Measurements from ENCODE around the gene ACKR2. TPM values are rescaled to one million over a fixed set of nuclear protein-coding genes. Genes with fewer than 3 reads are reported as not detected.

Gene ACKR2
- total RNA-seq, 3 donors from 2014 or later (not counting 1 experiment from before 2014, with no cell fraction given) = 0.56 to 0.95 (median 0.72) TPM

DNA sequence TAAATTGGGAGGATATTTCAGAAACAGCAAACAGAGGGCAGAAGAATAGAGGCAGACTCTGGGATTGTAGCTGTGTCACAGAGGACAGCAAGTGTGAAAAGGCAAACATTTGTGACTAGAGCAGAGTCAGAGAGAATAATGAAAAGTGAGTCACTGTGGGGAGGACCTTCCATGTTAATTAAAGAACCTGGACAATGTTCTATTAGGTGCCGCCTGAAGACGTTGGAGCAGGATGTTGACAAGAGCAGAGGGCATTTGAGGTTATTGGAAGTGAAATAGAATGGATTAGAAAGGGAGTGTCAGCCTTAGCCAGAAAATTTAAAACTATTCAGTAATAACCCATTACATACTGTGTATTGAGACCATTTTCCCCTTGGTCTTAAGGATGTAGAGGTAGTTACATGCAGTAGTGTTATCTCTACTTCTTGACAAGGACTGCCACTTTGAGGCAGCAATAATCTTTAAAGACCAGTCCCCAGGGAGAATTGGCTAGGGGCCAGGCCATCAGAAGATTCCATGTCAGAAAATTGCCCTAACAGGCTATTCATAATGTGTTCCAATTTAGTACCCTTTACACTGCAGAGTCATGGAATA is 5.8 kb downstream of the ACKR2 start:
- ATAC-seq = no peak
- TF ChIP-seq CTCF (IDR thresholded peaks at IDR 0.05) = no peak

GRCh38 chr3:42815826-42816225 is 6.6 kb downstream of the ACKR2 start:
- Mint-ChIP-seq H3K27me3 (ENCODE audit: low read depth in 2 of 2) (peaks cover 3 to 9% of the 10 kb centered on the region in 2 donors), H3K4me1 (no peaks in the 10 kb centered on the region), H3K27ac (no peak overlapping the region), H3K4me3 (no peak overlapping the region), H3K36me3 (no peaks in the 10 kb centered on the region), H3K9me3 (no peaks in the 10 kb centered on the region)
- no peak for TF ChIP-seq CTCF (IDR thresholded peaks at IDR 0.05)
- no CpG with 5 or more reads among the region's 2 CpGs for WGBS (ENCODE audit: insufficient coverage)
- Histone ChIP-seq H3K9me3 (ENCODE audit: control insufficient read depth, insufficient read depth, low read length) (no peaks in the 10 kb centered on the region), H3K27ac (ENCODE audit: low read length) (no peak overlapping the region), H3K27me3 (ENCODE audit: control insufficient read depth, insufficient read depth, low read length) (no peaks in the 10 kb centered on the region), H3K4me1 (ENCODE audit: control insufficient read depth, insufficient read depth, low read length) (no peaks in the 10 kb centered on the region), H3K36me3 (ENCODE audit: control insufficient read depth, insufficient read depth, low read length) (no peaks in the 10 kb centered on the region), H3K4me3 (ENCODE audit: low read length) (no peak overlapping the region)
- intact Hi-C loops (cut with micrococcal nuclease) = no loop called here
- ATAC-seq (no peak), DNase-seq (no peak)

More for the DNA sequence above, 5.8 kb downstream of the ACKR2 start:
- H3K4me1 ChIP-seq (ENCODE audit: control insufficient read depth, insufficient read depth, low read length) = no peaks in the 10 kb centered on the region
- no peak overlapping the region for H3K4me3 ChIP-seq (ENCODE audit: low read length)
- intact Hi-C loops (cut with micrococcal nuclease) = no loop called here
- H3K27me3 ChIP-seq (ENCODE audit: control insufficient read depth, insufficient read depth, low read length) = no peaks in the 10 kb centered on the region
- DNase-seq = no peak
- Mint-ChIP-seq H3K27me3 (ENCODE audit: low read depth in 2 of 2) (peaks cover 9 to 11% of the 10 kb centered on the region in 2 donors), H3K27ac (no peak overlapping the region), H3K4me3 (no peak overlapping the region), H3K9me3 (no peaks in the 10 kb centered on the region), H3K4me1 (no peaks in the 10 kb centered on the region), H3K36me3 (no peaks in the 10 kb centered on the region)
- H3K36me3 ChIP-seq (ENCODE audit: control insufficient read depth, insufficient read depth, low read length) = no peaks in the 10 kb centered on the region
- no peak overlapping the region for H3K27ac ChIP-seq (ENCODE audit: low read length)
- 90% methylated on average over 2 of the region's 2 CpGs for WGBS (ENCODE audit: insufficient coverage)
- H3K9me3 ChIP-seq (ENCODE audit: control insufficient read depth, insufficient read depth, low read length) = no peaks in the 10 kb centered on the region

DNA sequence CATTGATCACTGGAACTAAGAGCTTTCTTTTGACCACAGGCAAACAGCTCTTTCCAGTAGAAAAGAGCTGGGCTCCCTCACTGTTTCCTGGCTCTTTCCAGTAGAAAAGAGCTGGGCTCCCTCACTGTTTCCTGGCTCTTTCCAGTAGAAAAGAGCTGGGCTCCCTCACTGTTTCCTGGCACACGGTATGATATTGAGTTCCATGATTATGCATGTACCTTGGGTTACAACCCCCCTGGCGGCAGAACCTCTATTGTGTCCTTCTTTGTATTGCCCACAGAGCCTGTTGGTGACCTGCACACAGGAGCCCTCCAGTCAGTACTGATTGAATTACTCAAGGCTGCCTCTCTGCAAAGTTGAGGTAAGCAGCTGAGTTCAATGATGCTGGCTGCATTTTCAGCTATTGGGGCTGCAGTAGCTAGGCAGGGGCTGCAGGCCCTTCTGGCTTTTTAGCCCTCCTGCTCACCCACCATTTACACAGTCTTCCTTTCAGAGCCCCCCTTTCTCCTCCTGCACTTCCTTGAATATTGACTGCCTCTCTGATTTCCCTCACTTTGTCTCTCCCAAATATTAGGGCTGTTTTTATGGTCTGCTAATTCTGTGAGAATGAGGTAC is 10.2 kb downstream of the ACKR2 start:
- intact Hi-C loops (cut with micrococcal nuclease) = no loop called here
- H3K27me3 Mint-ChIP-seq (ENCODE audit: low read depth in 2 of 2) = peaks cover 0 to 13% of the 10 kb centered on the region in 2 donors
- H3K27me3 ChIP-seq (ENCODE audit: control insufficient read depth, insufficient read depth, low read length) = no peaks in the 10 kb centered on the region
- H3K36me3 ChIP-seq (ENCODE audit: control insufficient read depth, insufficient read depth, low read length) = no peaks in the 10 kb centered on the region
- no peak overlapping the region for H3K27ac ChIP-seq (ENCODE audit: low read length)
- no peak overlapping the region for H3K4me3 ChIP-seq (ENCODE audit: low read length)
- H3K36me3 Mint-ChIP-seq = no peaks in the 10 kb centered on the region
- H3K9me3 Mint-ChIP-seq = no peaks in the 10 kb centered on the region
- no peaks in the 10 kb centered on the region for H3K4me1 ChIP-seq (ENCODE audit: control insufficient read depth, insufficient read depth, low read length)
- ATAC-seq (no peak), DNase-seq (no peak)
- 94% methylated on average over 2 of the region's 2 CpGs for WGBS (ENCODE audit: insufficient coverage)
- H3K4me3 Mint-ChIP-seq = no peak overlapping the region
- no peak overlapping the region for H3K27ac Mint-ChIP-seq
- no peak for TF ChIP-seq CTCF (IDR thresholded peaks at IDR 0.05)
- H3K9me3 ChIP-seq (ENCODE audit: control insufficient read depth, insufficient read depth, low read length) = no peaks in the 10 kb centered on the region
- H3K4me1 Mint-ChIP-seq = no peaks in the 10 kb centered on the region

DNA sequence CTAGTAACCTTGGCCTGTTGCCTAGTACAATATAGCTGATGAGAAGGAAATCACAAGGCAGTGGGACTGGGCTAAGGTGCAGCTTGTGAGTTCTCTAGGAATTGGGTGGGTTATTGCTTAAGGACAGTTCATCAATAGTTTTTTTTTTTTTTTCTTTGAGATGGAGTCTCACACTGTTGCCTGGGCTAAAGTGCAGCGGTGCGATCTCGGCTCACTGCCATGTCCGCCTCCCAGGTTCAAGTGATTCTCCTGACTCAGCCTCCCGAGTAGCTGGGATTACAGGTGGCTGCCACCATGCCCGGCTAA is 11.5 kb downstream of the ACKR2 start:
- no peak overlapping the region for H3K27ac ChIP-seq (ENCODE audit: low read length)
- Mint-ChIP-seq H3K4me3 (no peak overlapping the region), H3K27me3 (ENCODE audit: low read depth in 2 of 2) (peaks cover 0 to 13% of the 10 kb centered on the region in 2 donors), H3K9me3 (no peaks in the 10 kb centered on the region), H3K36me3 (no peaks in the 10 kb centered on the region), H3K27ac (no peak overlapping the region), H3K4me1 (no peaks in the 10 kb centered on the region)
- no peak for ATAC-seq
- H3K36me3 ChIP-seq (ENCODE audit: control insufficient read depth, insufficient read depth, low read length) = no peaks in the 10 kb centered on the region
- intact Hi-C loops (cut with micrococcal nuclease) = no loop called here
- WGBS (ENCODE audit: insufficient coverage) = 90% methylated on average over 6 of the region's 6 CpGs
- H3K9me3 ChIP-seq (ENCODE audit: control insufficient read depth, insufficient read depth, low read length) = no peaks in the 10 kb centered on the region
- no peaks in the 10 kb centered on the region for H3K27me3 ChIP-seq (ENCODE audit: control insufficient read depth, insufficient read depth, low read length)
- H3K4me3 ChIP-seq (ENCODE audit: low read length) = no peak overlapping the region
- no peak for DNase-seq
- no peak for TF ChIP-seq CTCF (IDR thresholded peaks at IDR 0.05)
- H3K4me1 ChIP-seq (ENCODE audit: control insufficient read depth, insufficient read depth, low read length) = no peaks in the 10 kb centered on the region

Measured in natural killer cell (primary cell).